Measurements from ENCODE around the gene PHTF1. TPM values are rescaled to one million over a fixed set of nuclear protein-coding genes. Genes with fewer than 3 reads are reported as not detected.

The PHTF1 gene
- polyA plus RNA-seq, 3 donors, result 6.7 to 12.2 (median 11.1) TPM

- DNase-seq, result no peak
- Histone ChIP-seq H3K79me2 (ENCODE audit: insufficient read depth, low read length) (peaks cover 85% of the 10 kb centered on the region), H3K27me3 (ENCODE audit: control insufficient read depth in 2 of 2, insufficient read depth in 2 of 2, low read length in 2 of 2) (no peaks in the 10 kb centered on the region), H3K36me3 (replicated peaks in 1 of 2; ENCODE audit: control insufficient read depth in 1 of 2, insufficient read depth in 2 of 2, low read length in 2 of 2) (peaks cover 50 to 71% of the 10 kb centered on the region in 2 donors), H3K9me3 (replicated peaks in 1 of 2; ENCODE audit: control insufficient read depth in 1 of 2, insufficient read depth in 1 of 2, low read length in 2 of 2) (no peaks in the 10 kb centered on the region), H4K20me1 (ENCODE audit: insufficient read depth, low read length) (peaks cover 50% of the 10 kb centered on the region), H3K9ac (ENCODE audit: insufficient read depth, low read length, poor library complexity, severe bottlenecking) (no peak overlapping the region), H3K27ac (ENCODE audit: low read depth in 1 of 2, low read length in 2 of 2) (no peak overlapping the region), H2AFZ (ENCODE audit: insufficient read depth, low read depth, low read length, poor library complexity, severe bottlenecking) (no peak overlapping the region), H3K4me1 (ENCODE audit: control insufficient read depth in 1 of 2, insufficient read depth in 2 of 2, low read length in 2 of 2) (no peaks in the 10 kb centered on the region), H3K4me2 (replicated peaks; ENCODE audit: extremely low read depth, low read length, poor library complexity, severe bottlenecking) (no peak overlapping the region), H3K4me3 (replicated peaks in 1 of 3; ENCODE audit: low read depth in 2 of 3, low read length in 3 of 3) (no peak overlapping the region)
- no peak overlapping the region for H3K27ac Mint-ChIP-seq
- peaks cover 56 to 70% of the 10 kb centered on the region in 2 donors for H3K36me3 Mint-ChIP-seq
- intact Hi-C loops (cut with micrococcal nuclease), result no loop called here
- TF ChIP-seq CTCF (IDR thresholded peaks at IDR 0.05), result no peak
- WGBS (ENCODE audit: insufficient coverage), result 89% methylated on average over 1 of the region's 1 CpG
- peaks cover 7% of the 10 kb centered on the region for H3K4me1 Mint-ChIP-seq
- no peaks in the 10 kb centered on the region for H3K27me3 Mint-ChIP-seq (ENCODE audit: low read depth in 3 of 3)
- no peak overlapping the region for H3K4me3 Mint-ChIP-seq
- H3K9me3 Mint-ChIP-seq, result no peaks in the 10 kb centered on the region
Observed at GRCh38 chr1:113792986-113793385, 33.7 kb upstream of the PHTF1 start.

GRCh38 chr1:113792471-113792870 is 33.2 kb upstream of the PHTF1 start:
- intact Hi-C loops (cut with micrococcal nuclease), result no loop called here
- Histone ChIP-seq H3K9me3 (replicated peaks in 1 of 2; ENCODE audit: control insufficient read depth in 1 of 2, insufficient read depth in 1 of 2, low read length in 2 of 2) (no peaks in the 10 kb centered on the region), H3K4me2 (replicated peaks; ENCODE audit: extremely low read depth, low read length, poor library complexity, severe bottlenecking) (no peak overlapping the region), H4K20me1 (ENCODE audit: insufficient read depth, low read length) (peaks cover 45% of the 10 kb centered on the region), H3K9ac (ENCODE audit: insufficient read depth, low read length, poor library complexity, severe bottlenecking) (no peak overlapping the region), H3K79me2 (ENCODE audit: insufficient read depth, low read length) (peaks cover 85% of the 10 kb centered on the region), H3K4me3 (replicated peaks in 1 of 3; ENCODE audit: low read depth in 2 of 3, low read length in 3 of 3) (no peak overlapping the region), H3K36me3 (replicated peaks in 1 of 2; ENCODE audit: control insufficient read depth in 1 of 2, insufficient read depth in 2 of 2, low read length in 2 of 2) (peaks cover 47 to 66% of the 10 kb centered on the region in 2 donors), H3K27me3 (ENCODE audit: control insufficient read depth in 2 of 2, insufficient read depth in 2 of 2, low read length in 2 of 2) (no peaks in the 10 kb centered on the region), H3K27ac (ENCODE audit: low read depth in 1 of 2, low read length in 2 of 2) (no peak overlapping the region), H2AFZ (ENCODE audit: insufficient read depth, low read depth, low read length, poor library complexity, severe bottlenecking) (no peak overlapping the region), H3K4me1 (ENCODE audit: control insufficient read depth in 1 of 2, insufficient read depth in 2 of 2, low read length in 2 of 2) (no peaks in the 10 kb centered on the region)
- peaks cover 7% of the 10 kb centered on the region for H3K4me1 Mint-ChIP-seq
- peak overlapping the region in 1 of 7 donors; percentile 75 for H3K27ac Mint-ChIP-seq
- no peaks in the 10 kb centered on the region for H3K9me3 Mint-ChIP-seq
- TF ChIP-seq CTCF (IDR thresholded peaks at IDR 0.05), result no peak
- WGBS (ENCODE audit: insufficient coverage), result 100% methylated on average over 3 of the region's 5 CpGs
- H3K36me3 Mint-ChIP-seq, result peaks cover 52 to 70% of the 10 kb centered on the region in 2 donors
- H3K4me3 Mint-ChIP-seq, result no peak overlapping the region
- DNase-seq, result no peak
- H3K27me3 Mint-ChIP-seq (ENCODE audit: low read depth in 3 of 3), result no peaks in the 10 kb centered on the region

Measured in CD14-positive monocyte (primary cell).